IPS-20b (cell line): ENCODE measurements around the gene HAPLN3.

Source experiments
- H3K27ac ChIP-seq: one replicate; pipeline ENCODE4 v1.5.1; 2013; ENCODE audit warnings: low read length
- H3K27me3 ChIP-seq: 2 replicates; pipeline ENCODE4 v1.6.1; 2013; ENCODE audit warnings: mild to moderate bottlenecking, low read length, inconsistent platforms; ENCODE audit not compliant: insufficient read depth
- H3K36me3 ChIP-seq: 2 replicates; pipeline ENCODE4 v1.6.1; 2013; ENCODE audit warnings: low read depth, mild to moderate bottlenecking, inconsistent platforms, low read length, moderate library complexity; ENCODE audit not compliant: insufficient read depth
- H3K4me1 ChIP-seq: 2 replicates; pipeline ENCODE4 v1.6.1; 2013; ENCODE audit warnings: mild to moderate bottlenecking, control low read depth, inconsistent platforms, low read length, moderate library complexity; ENCODE audit not compliant: insufficient read depth
- H3K4me3 ChIP-seq: 2 replicates; pipeline ENCODE4 v1.5.1; 2013; ENCODE audit warnings: mild to moderate bottlenecking, low read length, inconsistent platforms
- H3K9ac ChIP-seq: 2 replicates; pipeline ENCODE4 v1.6.1; 2013; ENCODE audit warnings: low read depth, mild to moderate bottlenecking, inconsistent platforms, low read length, moderate library complexity
- H3K9me3 ChIP-seq: 2 replicates; pipeline ENCODE4 v1.6.1; 2013; ENCODE audit warnings: mild to moderate bottlenecking, low read depth, low read length, inconsistent platforms; ENCODE audit not compliant: insufficient read depth

Gene HAPLN3

GRCh38 chr15:88835119-88835518 is 60.2 kb downstream of the HAPLN3 start:
- Histone ChIP-seq H3K27me3 (no peaks in the 10 kb centered on the region), H3K36me3 (no peaks in the 10 kb centered on the region), H3K27ac (no peak overlapping the region), H3K9ac (no peak overlapping the region), H3K4me3 (no peak overlapping the region), H3K4me1 (peaks cover 3% of the 10 kb centered on the region; the same call in 1 of the 2 replicates), H3K9me3 (no peaks in the 10 kb centered on the region)

DNA sequence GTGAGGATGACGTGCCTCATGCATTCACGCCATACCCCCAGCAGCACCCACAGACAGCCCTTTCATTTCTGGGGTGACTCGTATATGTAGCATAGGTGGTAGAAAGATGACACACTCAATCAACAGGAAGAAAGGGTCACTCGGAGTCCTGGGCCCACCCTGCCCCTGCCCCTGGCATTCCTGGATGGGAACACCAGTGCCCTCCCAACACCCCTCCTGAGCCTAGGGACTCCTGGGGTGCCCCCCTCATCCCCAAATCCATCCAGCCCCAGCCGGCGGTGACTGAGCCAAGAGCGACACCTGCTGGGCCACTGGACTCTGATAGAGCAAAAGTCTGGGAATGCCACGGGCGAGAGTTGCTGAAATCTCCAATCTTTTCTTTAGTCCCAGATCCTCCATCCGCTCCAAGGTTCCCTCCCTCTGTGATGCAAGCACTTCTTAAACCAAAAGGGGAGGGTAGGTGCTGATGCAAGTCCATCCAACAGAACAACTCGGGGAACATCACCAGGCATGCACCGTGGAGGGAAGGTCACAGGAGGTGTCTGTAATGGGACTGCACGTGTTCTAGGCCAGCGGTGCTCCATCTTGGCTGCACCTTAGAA is 61.0 kb downstream of the HAPLN3 start:
- H3K27me3 ChIP-seq = no peaks in the 10 kb centered on the region
- no peak overlapping the region for H3K4me3 ChIP-seq
- no peaks in the 10 kb centered on the region for H3K9me3 ChIP-seq
- H3K9ac ChIP-seq = no peak overlapping the region
- H3K4me1 ChIP-seq = peaks cover 3% of the 10 kb centered on the region; the same call in 1 of the 2 replicates
- H3K36me3 ChIP-seq = no peaks in the 10 kb centered on the region
- H3K27ac ChIP-seq = no peak overlapping the region

DNA sequence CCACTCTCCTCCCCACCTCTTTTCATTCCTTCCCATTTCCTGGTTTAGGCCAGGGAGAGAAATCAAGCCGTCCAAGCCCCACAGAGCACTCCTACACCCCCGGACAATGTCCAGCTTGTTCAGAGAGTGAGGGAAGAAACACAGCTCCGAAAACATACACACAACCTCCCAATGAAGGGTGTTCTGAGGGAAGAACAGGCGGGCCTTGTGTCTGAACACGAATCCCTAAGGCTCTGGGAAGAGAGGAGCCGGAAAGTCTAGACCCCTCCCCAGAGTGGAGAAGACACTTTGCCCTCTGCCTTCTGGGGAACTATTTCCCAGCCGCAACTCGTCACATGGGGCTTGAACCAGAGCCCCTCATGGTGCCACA is 61.6 kb downstream of the HAPLN3 start:
- no peak overlapping the region for H3K4me3 ChIP-seq
- no peaks in the 10 kb centered on the region for H3K27me3 ChIP-seq
- no peak overlapping the region for H3K27ac ChIP-seq
- H3K36me3 ChIP-seq = no peaks in the 10 kb centered on the region
- H3K9ac ChIP-seq = no peak overlapping the region
- peaks cover 3% of the 10 kb centered on the region; the same call in 1 of the 2 replicates for H3K4me1 ChIP-seq
- no peaks in the 10 kb centered on the region for H3K9me3 ChIP-seq

GRCh38 chr15:88832820-88833730 is 62.3 kb downstream of the HAPLN3 start:
- Histone ChIP-seq H3K4me3 (no peak overlapping the region), H3K27ac (no peak overlapping the region), H3K9ac (no peak overlapping the region), H3K9me3 (no peaks in the 10 kb centered on the region), H3K27me3 (no peaks in the 10 kb centered on the region), H3K4me1 (peaks cover 3% of the 10 kb centered on the region; the same call in 1 of the 2 replicates), H3K36me3 (no peaks in the 10 kb centered on the region)

DNA sequence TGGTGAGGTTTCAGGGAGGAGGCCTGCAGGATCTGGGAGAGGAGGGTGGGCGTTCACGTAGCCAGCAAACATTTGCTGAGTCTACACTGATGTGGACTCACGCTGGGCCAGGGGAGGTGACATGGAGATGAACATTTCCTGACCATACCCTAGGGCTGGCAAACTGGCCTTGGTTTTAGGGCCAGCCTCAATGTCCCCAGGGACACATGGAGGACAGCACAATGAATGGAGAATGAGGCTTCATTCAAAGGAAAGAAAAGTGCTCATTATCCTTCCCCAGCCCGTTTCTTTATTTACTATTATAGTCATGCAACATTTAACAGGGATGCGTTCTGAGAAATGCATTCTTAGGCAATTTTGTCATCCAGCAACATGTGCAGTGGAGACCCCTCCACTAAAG is 65.3 kb downstream of the HAPLN3 start:
- H3K4me1 ChIP-seq = peaks cover 3% of the 10 kb centered on the region; the same call in 1 of the 2 replicates
- H3K36me3 ChIP-seq = no peaks in the 10 kb centered on the region
- no peaks in the 10 kb centered on the region for H3K27me3 ChIP-seq
- H3K9me3 ChIP-seq = no peaks in the 10 kb centered on the region
- H3K9ac ChIP-seq = no peak overlapping the region
- H3K27ac ChIP-seq = no peak overlapping the region
- no peak overlapping the region for H3K4me3 ChIP-seq

DNA sequence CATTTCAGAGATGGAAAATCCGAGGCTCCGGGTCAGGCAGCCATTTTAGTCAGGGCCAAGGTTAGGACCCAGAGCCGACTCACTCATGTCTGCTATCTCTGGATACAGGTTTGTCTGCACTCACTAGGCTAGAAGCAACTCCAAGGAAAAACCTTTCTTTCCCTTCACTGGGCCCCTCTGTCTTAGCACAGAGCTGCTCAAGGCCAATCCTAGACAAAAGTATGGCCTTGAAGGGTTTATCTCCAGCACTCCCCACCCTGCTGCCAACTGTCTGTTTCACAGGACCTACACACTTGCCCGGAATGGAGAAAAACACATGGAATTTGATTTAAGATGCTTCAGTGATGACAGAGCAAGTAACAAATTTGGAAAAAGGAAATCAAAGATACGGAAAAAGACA is 66.6 kb downstream of the HAPLN3 start:
- H3K4me3 ChIP-seq = no peak overlapping the region
- H3K27me3 ChIP-seq = no peaks in the 10 kb centered on the region
- H3K27ac ChIP-seq = no peak overlapping the region
- H3K36me3 ChIP-seq = no peaks in the 10 kb centered on the region
- no peak overlapping the region for H3K9ac ChIP-seq
- no peaks in the 10 kb centered on the region for H3K4me1 ChIP-seq
- H3K9me3 ChIP-seq = no peaks in the 10 kb centered on the region
